Fibroblast of lung (primary cell): ENCODE data around the gene DENND1A. TPM values are rescaled to one million over a fixed set of nuclear protein-coding genes. Genes with fewer than 3 reads are reported as not detected.
A peak's percentile ranks its signal among the peaks of the same experiment; 100 is the strongest.

Experiments used
- DNase-seq, 2 donors: peaks; one replicate each; pipeline versions ENCODE4 v3.0.0 to v3.0.0-alpha.2; 2010; ENCODE audit warnings: low read depth in 2 of 2
- H2AFZ ChIP-seq: 2 replicates; pipeline ENCODE4 v1.5.1; 2012; ENCODE audit warnings: low read length, control low read depth, inconsistent platforms
- H3K27ac ChIP-seq: 2 replicates; pipeline ENCODE4 v1.5.1; 2011; ENCODE audit warnings: low read length, control low read depth; ENCODE audit not compliant: insufficient read depth
- H3K27me3 ChIP-seq: 2 replicates; pipeline ENCODE4 v1.5.1; 2011; ENCODE audit warnings: mild to moderate bottlenecking, low read length; ENCODE audit not compliant: control insufficient read depth, insufficient read depth
- H3K36me3 ChIP-seq: 2 replicates; pipeline ENCODE4 v1.5.1; 2011; ENCODE audit warnings: low read length; ENCODE audit not compliant: control insufficient read depth, insufficient read depth
- H3K4me1 ChIP-seq: 2 replicates; pipeline ENCODE4 v1.5.1; 2011; ENCODE audit warnings: low read length; ENCODE audit not compliant: control insufficient read depth, insufficient read depth; ENCODE audit errors: extremely low read depth
- H3K4me2 ChIP-seq: 2 replicates; pipeline ENCODE4 v1.5.1; 2011; ENCODE audit warnings: low read length, control low read depth; ENCODE audit not compliant: insufficient read depth; ENCODE audit errors: extremely low read depth
- H3K4me3 ChIP-seq, 4 experiments: fragments of 200-600 bp in 1 of 4; sonication (generic) in 1 of 4; replicated peaks in 1 of 4; 2 replicates each; pipeline ENCODE4 v1.5.1; 2011 to 2016; ENCODE audit warnings: low read length in 4 of 4, low read depth in 3 of 4, mild to moderate bottlenecking in 3 of 4, control low read depth in 2 of 4, inconsistent platforms in 1 of 4, mixed read lengths in 1 of 4; ENCODE audit not compliant: insufficient read depth in 1 of 4; ENCODE audit errors: control extremely low read depth in 1 of 4
- H3K79me2 ChIP-seq: 2 replicates; pipeline ENCODE4 v1.5.1; 2012; ENCODE audit warnings: mild to moderate bottlenecking, low read length, inconsistent platforms; ENCODE audit not compliant: control insufficient read depth, insufficient read depth
- H3K9ac ChIP-seq: 2 replicates; pipeline ENCODE4 v1.5.1; 2011; ENCODE audit warnings: mild to moderate bottlenecking, low read length, control low read depth; ENCODE audit not compliant: insufficient read depth
- H3K9me3 ChIP-seq: 2 replicates; pipeline ENCODE4 v1.5.1; 2012; ENCODE audit warnings: low read depth, low read length; ENCODE audit not compliant: control insufficient read depth, insufficient read depth
- H4K20me1 ChIP-seq: 2 replicates; pipeline ENCODE4 v1.5.1; 2011; ENCODE audit warnings: low read length; ENCODE audit not compliant: control insufficient read depth, insufficient read depth; ENCODE audit errors: extremely low read depth
- EZH2 ChIP-seq: IDR thresholded peaks from 2 replicates; pipeline ENCODE4 v1.5.1; 2012; ENCODE audit warnings: low read length, control low read depth, mild to moderate bottlenecking; ENCODE audit errors: missing control alignments
- polyA plus RNA-seq, 2 donors: library from polyadenylated mRNA; depleted of rRNA in 1 of 2; stranded (reverse) in 1 of 2; unstranded in 1 of 2; fragments of >200 nt; gene quantifications; 2 replicates each; pipeline ENCODE4 v1.2.1, GENCODE V29; 2011 to 2012; ENCODE audit warnings: missing spikeins in 1 of 2
- total RNA-seq: library from RNA; depleted of rRNA; stranded (reverse); fragments of >200 nt; gene quantifications from 2 replicates; pipeline ENCODE4 v1.2.1, GENCODE V29; 2014
- TF ChIP-seq, protein P1 (sequence below), 2 donors: IDR thresholded peaks in 1 of 2; conservative IDR thresholded peaks in 1 of 2; 1 replicate in 1 of 2; 2 replicates in 1 of 2; pipeline ENCODE4 v1.5.1; 2011 to 2012; ENCODE audit warnings: low read length in 2 of 2, control low read depth in 1 of 2, inconsistent platforms in 1 of 2, low read depth in 1 of 2, mild to moderate bottlenecking in 1 of 2

Gene DENND1A
- total and polyA plus RNA-seq, 2 donors (not counting 1 experiment from before 2014, with no cell fraction given) = 13.0 to 18.3 TPM

GRCh38 chr9:123761905-123762605 is 167.9 kb downstream of the DENND1A start:
- Histone ChIP-seq H3K9ac (no peak overlapping the region), H2AFZ (no peak overlapping the region), H3K9me3 (no peaks in the 10 kb centered on the region), H3K27ac (no peak overlapping the region), H3K4me2 (no peak overlapping the region), H3K27me3 (no peaks in the 10 kb centered on the region), H3K4me1 (peaks cover 3% of the 10 kb centered on the region), H4K20me1 (no peaks in the 10 kb centered on the region), H3K79me2 (no peaks in the 10 kb centered on the region), H3K4me3 (no peak overlapping the region), H3K36me3 (no peaks in the 10 kb centered on the region)
- DNase-seq = peak in 1 of 2 donors; percentile 62
- no peak for TF ChIP-seq EZH2
- TF ChIP-seq, protein P1, sequence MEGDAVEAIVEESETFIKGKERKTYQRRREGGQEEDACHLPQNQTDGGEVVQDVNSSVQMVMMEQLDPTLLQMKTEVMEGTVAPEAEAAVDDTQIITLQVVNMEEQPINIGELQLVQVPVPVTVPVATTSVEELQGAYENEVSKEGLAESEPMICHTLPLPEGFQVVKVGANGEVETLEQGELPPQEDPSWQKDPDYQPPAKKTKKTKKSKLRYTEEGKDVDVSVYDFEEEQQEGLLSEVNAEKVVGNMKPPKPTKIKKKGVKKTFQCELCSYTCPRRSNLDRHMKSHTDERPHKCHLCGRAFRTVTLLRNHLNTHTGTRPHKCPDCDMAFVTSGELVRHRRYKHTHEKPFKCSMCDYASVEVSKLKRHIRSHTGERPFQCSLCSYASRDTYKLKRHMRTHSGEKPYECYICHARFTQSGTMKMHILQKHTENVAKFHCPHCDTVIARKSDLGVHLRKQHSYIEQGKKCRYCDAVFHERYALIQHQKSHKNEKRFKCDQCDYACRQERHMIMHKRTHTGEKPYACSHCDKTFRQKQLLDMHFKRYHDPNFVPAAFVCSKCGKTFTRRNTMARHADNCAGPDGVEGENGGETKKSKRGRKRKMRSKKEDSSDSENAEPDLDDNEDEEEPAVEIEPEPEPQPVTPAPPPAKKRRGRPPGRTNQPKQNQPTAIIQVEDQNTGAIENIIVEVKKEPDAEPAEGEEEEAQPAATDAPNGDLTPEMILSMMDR (conservative IDR thresholded peaks at IDR 0.05 in 1 of 2, IDR thresholded peaks at IDR 0.05 in 1 of 2; ENCODE audit: low read depth in 1 of 2, low read length in 2 of 2) = no peak

GRCh38 chr9:123757960-123758359 is 172.0 kb downstream of the DENND1A start:
- peaks cover 3% of the 10 kb centered on the region for H3K4me1 ChIP-seq
- no peak overlapping the region for H3K4me3 ChIP-seq
- no peak overlapping the region for H3K9ac ChIP-seq
- H3K27me3 ChIP-seq = no peaks in the 10 kb centered on the region
- DNase-seq = no peak
- H3K9me3 ChIP-seq = no peaks in the 10 kb centered on the region
- H3K79me2 ChIP-seq = no peaks in the 10 kb centered on the region
- H2AFZ ChIP-seq = no peak overlapping the region
- no peak overlapping the region for H3K27ac ChIP-seq
- H3K4me2 ChIP-seq = no peak overlapping the region
- no peaks in the 10 kb centered on the region for H4K20me1 ChIP-seq
- no peak for TF ChIP-seq EZH2
- H3K36me3 ChIP-seq = no peaks in the 10 kb centered on the region

DNA sequence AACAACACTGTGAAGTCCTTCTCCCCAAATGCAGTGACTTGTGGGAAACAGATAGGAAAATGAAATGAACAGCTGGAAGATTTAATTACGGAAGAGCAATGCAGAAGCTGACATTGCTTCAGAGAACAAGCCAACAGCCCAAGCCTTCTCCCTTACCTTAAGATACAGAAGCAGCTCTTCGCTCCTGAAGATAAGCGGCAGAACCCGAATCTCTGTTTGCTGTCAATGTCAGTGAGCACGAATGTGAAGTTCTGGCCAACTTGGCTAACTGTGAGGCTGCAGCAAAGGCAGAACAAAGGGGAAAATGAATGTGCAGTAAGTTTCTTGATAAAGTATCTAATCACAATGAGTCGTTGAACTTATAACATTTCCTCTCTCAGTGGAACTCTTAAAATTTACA is 172.4 kb downstream of the DENND1A start:
- no peaks in the 10 kb centered on the region for H4K20me1 ChIP-seq
- H3K9ac ChIP-seq = no peak overlapping the region
- H3K27me3 ChIP-seq = no peaks in the 10 kb centered on the region
- TF ChIP-seq EZH2 = no peak
- TF ChIP-seq, protein P1 (conservative IDR thresholded peaks at IDR 0.05 in 1 of 2, IDR thresholded peaks at IDR 0.05 in 1 of 2; ENCODE audit: low read depth in 1 of 2, low read length in 2 of 2) = no peak
- no peak overlapping the region for H3K4me2 ChIP-seq
- no peak overlapping the region for H2AFZ ChIP-seq
- H3K4me1 ChIP-seq = peaks cover 3% of the 10 kb centered on the region
- no peaks in the 10 kb centered on the region for H3K9me3 ChIP-seq
- H3K36me3 ChIP-seq = no peaks in the 10 kb centered on the region
- no peaks in the 10 kb centered on the region for H3K79me2 ChIP-seq
- no peak for DNase-seq
- H3K4me3 ChIP-seq = no peak overlapping the region
- no peak overlapping the region for H3K27ac ChIP-seq
